GM19452 (cell line): Measurements from ENCODE around the gene PIANP.
"Not testable (repeated sequence)": the region's sequence is repeated elsewhere in the genome, so short reads cannot be mapped to it uniquely, and the experiment has no call there.

Experiments
- ATAC-seq: cut with Tn5 transposase; IDR thresholded peaks from one replicate; pipeline ENCODE4 v1.9.1; 2021; ENCODE audit not compliant: unreplicated experiment

PIANP gene

GRCh38 chr12:6708960-6709394 lies 8.4 kb upstream of the PIANP start:
- no peak for ATAC-seq

- ATAC-seq: not testable (repeated sequence)
Observed at GRCh38 chr12:6708351-6708750, 7.7 kb upstream of the PIANP start.

- ATAC-seq: no peak
Observed at GRCh38 chr12:6703631-6704030, 3.0 kb upstream of the PIANP start.

- ATAC-seq: no peak
Observed at GRCh38 chr12:6701078-6701768, 608 bp upstream of the PIANP start.

- no peak for ATAC-seq
Observed at GRCh38 chr12:6699989-6700645, 498 bp downstream of the PIANP start.

GRCh38 chr12:6699259-6699988 lies 1.2 kb downstream of the PIANP start:
- no peak for ATAC-seq

GRCh38 chr12:6698352-6699046 lies 2.1 kb downstream of the PIANP start:
- ATAC-seq: no peak

- ATAC-seq: no peak
Observed at GRCh38 chr12:6697584-6698351, 2.8 kb downstream of the PIANP start.

- no peak for ATAC-seq
Observed at GRCh38 chr12:6696690-6697583, 3.7 kb downstream of the PIANP start.

- no peak for ATAC-seq
Observed at GRCh38 chr12:6695313-6696045, 5.1 kb downstream of the PIANP start.

GRCh38 chr12:6694701-6695100 lies 5.9 kb downstream of the PIANP start:
- no peak for ATAC-seq

GRCh38 chr12:6693832-6694355 lies 6.7 kb downstream of the PIANP start:
- ATAC-seq: no peak

GRCh38 chr12:6692888-6693287 lies 7.7 kb downstream of the PIANP start:
- no peak for ATAC-seq

- no peak for ATAC-seq
Observed at GRCh38 chr12:6691473-6691872, 9.1 kb downstream of the PIANP start.

- peak; percentile 82 for ATAC-seq
Observed at GRCh38 chr12:6688999-6689882, 11.4 kb downstream of the PIANP start, which contains the start of gene ZNF384. TSS of gene ZNF384 (minus strand) at chr12:6689375. CDS start at chr12:6679520, 9,855 bp downstream.

- ATAC-seq: no peak
Observed at GRCh38 chr12:6688543-6688998, 12.0 kb downstream of the PIANP start.

GRCh38 chr12:6685814-6686213 lies 14.8 kb downstream of the PIANP start:
- no peak for ATAC-seq
